Renal cortical epithelial cell (primary cell): ENCODE results near the gene NKAIN4. TPM values are rescaled to one million over a fixed set of nuclear protein-coding genes. Genes with fewer than 3 reads are reported as not detected.
A peak's percentile ranks its signal among the peaks of the same experiment; 100 is the strongest.

Experiments used
- DNase-seq: peaks from one replicate; pipeline ENCODE4 v3.0.0-alpha.2; 2011; ENCODE audit warnings: low read depth
- total RNA-seq: library from RNA; depleted of rRNA; stranded (reverse); fragments of >200 nt; gene quantifications from 2 replicates; pipeline ENCODE4 v1.2.3, GENCODE V29; 2014

NKAIN4 gene
- 7.5 TPM in 2 replicates for total RNA-seq

- no peak for DNase-seq
These were observed at the start of gene NKAIN4 for GRCh38 chr20:63254232-63254605. Gene NKAIN4 (minus strand): TSS chr20:63254463. CDS start chr20:63254450, 13 bp downstream.

- DNase-seq, result no peak
These were observed 48.9 kb upstream of the NKAIN4 start for GRCh38 chr20:63303095-63303666.

- DNase-seq, result no peak
These were observed 47.4 kb upstream of the NKAIN4 start for GRCh38 chr20:63301671-63302070.

GRCh38 chr20:63298731-63299312 is 44.6 kb upstream of the NKAIN4 start:
- no peak for DNase-seq

GRCh38 chr20:63297796-63298572 is 43.7 kb upstream of the NKAIN4 start:
- no peak for DNase-seq

- DNase-seq, result no peak
These were observed 43.1 kb upstream of the NKAIN4 start for GRCh38 chr20:63297371-63297781.

GRCh38 chr20:63296531-63297299 is 42.5 kb upstream of the NKAIN4 start:
- no peak for DNase-seq

GRCh38 chr20:63295846-63296245 is 41.6 kb upstream of the NKAIN4 start:
- DNase-seq, result no peak

- no peak for DNase-seq
These were observed 41.2 kb upstream of the NKAIN4 start for GRCh38 chr20:63295422-63295821.

GRCh38 chr20:63295018-63295417 is 40.8 kb upstream of the NKAIN4 start:
- no peak for DNase-seq

GRCh38 chr20:63294536-63294900 is 40.3 kb upstream of the NKAIN4 start:
- DNase-seq, result no peak

- no peak for DNase-seq
These were observed 39.7 kb upstream of the NKAIN4 start for GRCh38 chr20:63293871-63294535.

GRCh38 chr20:63293456-63293855 is 39.2 kb upstream of the NKAIN4 start:
- DNase-seq, result no peak

- no peak for DNase-seq
These were observed 38.6 kb upstream of the NKAIN4 start, which contains the start of gene COL20A1 for GRCh38 chr20:63292904-63293303. Gene COL20A1 (plus strand): TSS chr20:63293186. CDS start chr20:63295108, 1,922 bp downstream.

GRCh38 chr20:63292292-63292701 is 38.0 kb upstream of the NKAIN4 start:
- DNase-seq, result no peak

- DNase-seq, result no peak
These were observed 37.5 kb upstream of the NKAIN4 start for GRCh38 chr20:63291811-63292210.

GRCh38 chr20:63290677-63291472 is 36.6 kb upstream of the NKAIN4 start:
- peak; percentile 1 for DNase-seq

GRCh38 chr20:63290136-63290676 is 35.9 kb upstream of the NKAIN4 start:
- no peak for DNase-seq

- no peak for DNase-seq
These were observed 35.3 kb upstream of the NKAIN4 start for GRCh38 chr20:63289311-63290135.
